PC-3 (cell line): Measurements from ENCODE around the gene PSMG2. TPM values are rescaled to one million over a fixed set of nuclear protein-coding genes. Genes with fewer than 3 reads are reported as not detected.

Source experiments
- ATAC-seq: fragments of 200-7000 bp; cut with Tn5 transposase; 2 replicates; pipeline ENCODE4 v1.9.1; 2020; ENCODE audit warnings: mild to moderate bottlenecking, moderate library complexity
- Bru-seq: library from RNA; stranded (reverse); fragments of 400-500 nt; gene quantifications from one replicate; lab custom pipeline; 2021; lab: Mats Ljungman, UMichigan
- BruChase-seq, 2 experiments: library from RNA; stranded (reverse); fragments of 400-500 nt; gene quantifications; one replicate each; lab custom pipeline; 2021; lab: Mats Ljungman, UMichigan
- BruUV-seq: library from RNA; stranded (reverse); fragments of 400-500 nt; replicated peaks from 2 replicates; lab custom pipeline; 2021; lab: Mats Ljungman, UMichigan
- CTCF ChIA-PET: fragments of 300-600 bp; sonication (Branson Sonifier 250); formaldehyde crosslinking; loops from one replicate; lab custom pipeline; 2022; ENCODE audit warnings: antibody characterized with exemption; lab: Charles Lee
- POLR2A ChIA-PET: fragments of 300-600 bp; sonication (Branson Sonifier 250); formaldehyde crosslinking; loops from one replicate; lab custom pipeline; 2022; ENCODE audit warnings: antibody characterized with exemption; ENCODE audit not compliant: unreplicated experiment; lab: Charles Lee
- DNase-seq: peaks from one replicate; pipeline ENCODE4 v3.0.0-alpha.2; 2015
- H2AFZ ChIP-seq: fragments of 300-600 bp; sonication (generic); 2 replicates; pipeline ENCODE4 v1.6.0; 2016; ENCODE audit warnings: antibody characterized with exemption, low read length
- H3F3A ChIP-seq: fragments of 300-600 bp; sonication (generic); one replicate; pipeline ENCODE4 v1.6.0; 2017; ENCODE audit warnings: antibody characterized with exemption, low read length, control low read depth, mild to moderate bottlenecking; ENCODE audit not compliant: unreplicated experiment
- H3K27ac ChIP-seq: fragments of 300-600 bp; sonication (generic); 2 replicates; pipeline ENCODE4 v1.5.1; 2016; ENCODE audit warnings: mild to moderate bottlenecking, low read length
- H3K27me3 ChIP-seq: fragments of 300-600 bp; sonication (generic); 2 replicates; pipeline ENCODE4 v1.6.1; 2016; ENCODE audit warnings: low read length, mixed read lengths
- H3K36me3 ChIP-seq: fragments of 300-600 bp; sonication (generic); 2 replicates; pipeline ENCODE4 v1.6.1; 2016; ENCODE audit warnings: low read depth, mixed run types, low read length, mixed read lengths
- H3K4me1 ChIP-seq: fragments of 300-600 bp; sonication (generic); 2 replicates; pipeline ENCODE4 v1.5.1; 2016; ENCODE audit warnings: low read length; ENCODE audit not compliant: insufficient read depth
- H3K4me2 ChIP-seq: fragments of 300-600 bp; sonication (generic); 2 replicates; pipeline ENCODE4 v1.6.0; 2016; ENCODE audit warnings: low read length
- H3K4me3 ChIP-seq: fragments of 300-600 bp; sonication (generic); 2 replicates; pipeline ENCODE4 v1.5.1; 2016; ENCODE audit warnings: mild to moderate bottlenecking, low read length, mixed read lengths
- H3K79me2 ChIP-seq: fragments of 300-600 bp; sonication (generic); 2 replicates; pipeline ENCODE4 v1.6.1; 2017; ENCODE audit warnings: low read length, mixed read lengths
- H3K9ac ChIP-seq: fragments of 300-600 bp; sonication (generic); 2 replicates; pipeline ENCODE4 v1.6.0; 2016; ENCODE audit warnings: mild to moderate bottlenecking, low read length
- H3K9me2 ChIP-seq: fragments of 300-600 bp; sonication (generic); replicated peaks from 2 replicates; pipeline ENCODE4 v1.6.1; 2016; ENCODE audit warnings: mixed run types, low read length, mixed read lengths
- H3K9me3 ChIP-seq: fragments of 300-600 bp; sonication (generic); 2 replicates; pipeline ENCODE4 v1.6.1; 2016; ENCODE audit warnings: low read length, mixed read lengths
- H4K20me1 ChIP-seq: fragments of 300-600 bp; sonication (generic); 2 replicates; pipeline ENCODE4 v1.6.1; 2016; ENCODE audit warnings: low read length, mixed read lengths
- CTCF ChIP-seq: fragments of 300-600 bp; sonication (generic); conservative IDR thresholded peaks from 2 replicates; pipeline ENCODE4 v1.5.1; 2017; ENCODE audit warnings: antibody characterized with exemption, low read depth, mild to moderate bottlenecking, low read length
- EZH2 ChIP-seq: fragments of 300-600 bp; sonication (generic); IDR thresholded peaks from one replicate; pipeline ENCODE4 v1.6.1; 2017; ENCODE audit warnings: antibody characterized with exemption, mild to moderate bottlenecking, low read length; ENCODE audit not compliant: unreplicated experiment
- EZH2phosphoT487 ChIP-seq: fragments of 300-600 bp; sonication (generic); IDR thresholded peaks from 2 replicates; pipeline ENCODE4 v1.6.1; 2018; ENCODE audit warnings: mild to moderate bottlenecking, antibody characterized with exemption, low read length, borderline replicate concordance
- intact Hi-C: fragments of 100-400 bp; cut with micrococcal nuclease; formaldehyde crosslinking; loops from 2 replicates; pipeline ENCODE4 v1.9.0; 2023
- long read RNA-seq: library from polyadenylated mRNA; unstranded; transcript quantifications from one replicate; pipeline ENCODE4 v2.0.0, GENCODE V29; 2021; ENCODE audit not compliant: unreplicated experiment
- total RNA-seq: library from RNA; depleted of rRNA; stranded (reverse); fragments of >200 nt; gene quantifications from 2 replicates; pipeline ENCODE4 v1.2.3, GENCODE V29; 2014; rRNA removed

The PSMG2 gene
- total RNA-seq (78.2 and 93.6 TPM in 2 replicates), Bru-seq, nascent RNA (percentile 82 among the genes with signal in this experiment), BruChase-seq, experiment 1, labeled RNA remaining after a 6-hour chase (percentile 86 among the genes with signal in this experiment), BruChase-seq, experiment 2, labeled RNA remaining after a 2-hour chase (percentile 88 among the genes with signal in this experiment)
- long read RNA-seq, transcript PSMG2-201 (7 exons, 1,686 nt): major isoform, 54 of 113 reads
- long read RNA-seq, transcript PSMG2-210 (6 exons, 1,036 nt): minor isoform, 5 of 113 reads
- long read RNA-seq, partial matches to known transcripts: 17 of 113 reads
- long read RNA-seq, other reads (novel, unspliced or antisense): 35 of 113 reads

- CTCF ChIA-PET: interaction anchor here (0.6 to 0.9 kb wide), 3 partner anchors 221 to 430 kb away, joined by 4 to 5 read pairs (median 4); no protein-coding TSS in a partner anchor
- H3F3A ChIP-seq: peaks cover 5% of the 10 kb centered on the region
- H3K36me3 ChIP-seq: peaks cover 21% of the 10 kb centered on the region
- H3K9ac ChIP-seq: peak within 1 kb of the TSS; percentile 97
- H3K4me2 ChIP-seq: peak within 1 kb of the TSS; percentile 89
- H3K9me2 ChIP-seq: no peaks in the 10 kb centered on the region
- H3K4me3 ChIP-seq: peak within 1 kb of the TSS; percentile 80
- peaks cover 81% of the 10 kb centered on the region for H3K79me2 ChIP-seq
- peak; percentile 88 for DNase-seq
- POLR2A ChIA-PET: interaction anchor here (0.6 to 0.8 kb wide), 6 partner anchors 8 to 417 kb away, joined by 3 to 9 read pairs (median 4); partner anchors contain the start of gene AFG3L2
- H3K9me3 ChIP-seq: no peaks in the 10 kb centered on the region
- H2AFZ ChIP-seq: peak within 1 kb of the TSS; percentile 96
- peaks cover 34% of the 10 kb centered on the region for H3K4me1 ChIP-seq
- TF ChIP-seq EZH2phosphoT487: no peak
- no peak for TF ChIP-seq EZH2
- no peak for TF ChIP-seq CTCF
- no peaks in the 10 kb centered on the region for H3K27me3 ChIP-seq
- no peaks in the 10 kb centered on the region for H4K20me1 ChIP-seq
- TSS peak; percentile 41 for BruUV-seq
- intact Hi-C loops: no loop called here
- peak within 1 kb of the TSS; percentile 84 for H3K27ac ChIP-seq
- peak; percentile 84 for ATAC-seq
These were observed at the start of gene PSMG2, which contains the start of gene CEP76 for GRCh38 chr18:12702221-12703095. TSS of gene PSMG2 (plus strand) at chr18:12703042. CDS start at chr18:12703108, 66 bp downstream. TSS of gene CEP76 (minus strand) at chr18:12702723. CDS start at chr18:12702548, 175 bp downstream.

- Histone ChIP-seq H3K4me3 (peak overlapping the region; percentile 78; the same call in 1 of the 2 replicates), H3F3A (no peaks in the 10 kb centered on the region), H3K36me3 (no peaks in the 10 kb centered on the region), H3K27me3 (no peaks in the 10 kb centered on the region), H3K4me2 (peak overlapping the region; percentile 81), H3K79me2 (peaks cover 82% of the 10 kb centered on the region), H3K27ac (no peak overlapping the region), H3K9ac (no peak overlapping the region), H3K9me3 (no peaks in the 10 kb centered on the region), H4K20me1 (peaks cover 26% of the 10 kb centered on the region), H3K9me2 (no peaks in the 10 kb centered on the region), H2AFZ (no peak overlapping the region), H3K4me1 (peaks cover 41% of the 10 kb centered on the region)
- ATAC-seq (no peak), DNase-seq (no peak)
- CTCF ChIA-PET: no interaction called here
- POLR2A ChIA-PET: no interaction called here
- BruUV-seq: no TSS peak
- intact Hi-C loops: loop anchor here (5.0 kb wide), 1 partner anchor 178 kb away; no protein-coding TSS in a partner anchor
- TF ChIP-seq EZH2: no peak
- no peak for TF ChIP-seq EZH2phosphoT487
- no peak for TF ChIP-seq CTCF
These were observed 47.9 kb upstream of the PSMG2 start for GRCh38 chr18:12654971-12655370.
